Measurements from ENCODE around the gene PDE5A.
"Not testable (repeated sequence)": the region's sequence is repeated elsewhere in the genome, so short reads cannot be mapped to it uniquely, and the experiment has no call there.

PDE5A gene

GRCh38 chr4:119455734-119456133, 172.9 kb downstream of the PDE5A start:
- DNase-seq, result peak; percentile 4

GRCh38 chr4:119454491-119455270, 173.9 kb downstream of the PDE5A start:
- DNase-seq, result peak; percentile 80

GRCh38 chr4:119454151-119454490, 174.5 kb downstream of the PDE5A start:
- not testable (repeated sequence) for DNase-seq

- not testable (repeated sequence) for DNase-seq
Measured at GRCh38 chr4:119453286-119453685, 175.3 kb downstream of the PDE5A start.

- DNase-seq, result not testable (repeated sequence)
Measured at GRCh38 chr4:119449851-119450250, 178.8 kb downstream of the PDE5A start.
